Keratinocyte (primary cell): Measurements from ENCODE around the gene HMCN2. TPM values are rescaled to one million over a fixed set of nuclear protein-coding genes. Genes with fewer than 3 reads are reported as not detected.

Experiments
- DNase-seq: peaks from one replicate; pipeline ENCODE4 v3.0.0-alpha.2; 2011; ENCODE audit warnings: low read depth, missing footprints, low spot score
- FAIRE-seq: peaks from 2 replicates; lab custom pipeline; 2011; peaks lifted over from hg19 to GRCh38; lab: Jason Lieb, UNC
- H2AFZ ChIP-seq: 2 replicates; pipeline ENCODE4 v1.6.0; 2012; ENCODE audit warnings: low read length, control low read depth, inconsistent platforms; ENCODE audit not compliant: control insufficient read depth
- H3K27ac ChIP-seq: 2 replicates; pipeline ENCODE4 v1.5.1; 2011; ENCODE audit warnings: low read length; ENCODE audit not compliant: control insufficient read depth, insufficient read depth
- H3K27me3 ChIP-seq: 3 replicates; pipeline ENCODE4 v1.6.0; 2011; ENCODE audit warnings: low read length; ENCODE audit not compliant: control insufficient read depth, insufficient read depth; ENCODE audit errors: extremely low read depth
- H3K36me3 ChIP-seq, 2 experiments: 2 replicates in 1 of 2; 3 replicates in 1 of 2; pipeline ENCODE4 v1.5.1; 2011; ENCODE audit warnings: low read length in 2 of 2, mild to moderate bottlenecking in 1 of 2; ENCODE audit not compliant: control insufficient read depth in 2 of 2, insufficient read depth in 2 of 2; ENCODE audit errors: extremely low read depth in 1 of 2
- H3K4me1 ChIP-seq: 3 replicates; pipeline ENCODE4 v1.5.1; 2011; ENCODE audit warnings: low read length; ENCODE audit not compliant: control insufficient read depth, insufficient read depth; ENCODE audit errors: extremely low read depth
- H3K4me2 ChIP-seq: 3 replicates; pipeline ENCODE4 v1.6.0; 2011; ENCODE audit warnings: low read depth, low read length; ENCODE audit not compliant: control insufficient read depth, insufficient read depth; ENCODE audit errors: extremely low read depth
- H3K4me3 ChIP-seq, 3 experiments: fragments of 200-600 bp in 1 of 3; sonication (generic) in 1 of 3; 2 replicates in 2 of 3; 3 replicates in 1 of 3; pipeline ENCODE4 v1.5.1; 2011 to 2016; ENCODE audit warnings: low read length in 3 of 3, mild to moderate bottlenecking in 3 of 3, control low read depth in 2 of 3, inconsistent platforms in 1 of 3, low read depth in 1 of 3, mixed read lengths in 1 of 3, mixed run types in 1 of 3, moderate library complexity in 1 of 3; ENCODE audit not compliant: control insufficient read depth in 2 of 3, insufficient read depth in 2 of 3; ENCODE audit errors: extremely low read depth in 1 of 3
- H3K79me2 ChIP-seq: 2 replicates; pipeline ENCODE4 v1.6.0; 2012; ENCODE audit warnings: low read length; ENCODE audit not compliant: control insufficient read depth, insufficient read depth
- H3K9ac ChIP-seq: 3 replicates; pipeline ENCODE4 v1.6.0; 2011; ENCODE audit warnings: low read length; ENCODE audit not compliant: control insufficient read depth, insufficient read depth; ENCODE audit errors: extremely low read depth
- H3K9me1 ChIP-seq: 3 replicates; pipeline ENCODE4 v1.6.0; 2011; ENCODE audit warnings: low read length; ENCODE audit not compliant: control insufficient read depth, insufficient read depth; ENCODE audit errors: extremely low read depth
- H3K9me3 ChIP-seq: 2 replicates; pipeline ENCODE4 v1.5.1; 2012; ENCODE audit warnings: low read depth, low read length; ENCODE audit not compliant: control insufficient read depth
- H4K20me1 ChIP-seq: 3 replicates; pipeline ENCODE4 v1.6.0; 2011; ENCODE audit warnings: low read length; ENCODE audit not compliant: control insufficient read depth, insufficient read depth; ENCODE audit errors: extremely low read depth
- CTCF ChIP-seq, 3 experiments: IDR thresholded peaks in 1 of 3; conservative IDR thresholded peaks in 1 of 3; optimal IDR thresholded peaks in 1 of 3; 2 replicates in 2 of 3; 3 replicates in 1 of 3; pipeline versions ENCODE3 to v1.5.1; 2011; ENCODE audit warnings: low read length in 3 of 3, mild to moderate bottlenecking in 3 of 3, moderate library complexity in 2 of 3, control low read depth in 1 of 3, inconsistent platforms in 1 of 3; ENCODE audit not compliant: insufficient read depth in 2 of 3; ENCODE audit errors: extremely low read depth in 1 of 3
- EZH2 ChIP-seq: IDR thresholded peaks from one replicate; pipeline ENCODE4 v1.6.1; 2012; ENCODE audit warnings: inconsistent platforms, mild to moderate bottlenecking, low read length, moderate library complexity
- dilution Hi-C: fragments of 300-500 bp; cut with MboI; formaldehyde crosslinking; loops from one replicate; pipeline ENCODE4 v1.7.0; 2020; ENCODE audit warnings: low sequenced_read_pairs; ENCODE audit not compliant: extremely low pct_ligation_motif_present
- polyA plus RNA-seq, 5 experiments: library from polyadenylated mRNA; depleted of rRNA in 3 of 5; stranded (reverse) in 3 of 5; stranded (forward) in 1 of 5; unstranded in 1 of 5; fragments of >200 nt; gene quantifications; 1 replicate in 1 of 5; 2 replicates in 3 of 5; 3 replicates in 1 of 5; pipeline versions ENCODE4 v1.2.1 to v1.2.3, GENCODE V29; 2011 to 2012; ENCODE audit warnings: missing spikeins in 2 of 5, low read depth in 1 of 5, low replicate concordance in 1 of 5

Gene HMCN2
- polyA plus RNA-seq, 1 donor (not counting 4 experiments of a cell fraction or from before 2014, with no cell fraction given) = not detected

- H3K9ac ChIP-seq = no peak overlapping the region
- H3K27ac ChIP-seq = no peak overlapping the region
- peaks cover 30% of the 10 kb centered on the region for H3K27me3 ChIP-seq
- no peaks in the 10 kb centered on the region for H3K79me2 ChIP-seq
- FAIRE-seq (no peak), DNase-seq (no peak)
- no peak overlapping the region for H2AFZ ChIP-seq
- H3K4me1 ChIP-seq = peaks cover 5% of the 10 kb centered on the region
- H3K4me2 ChIP-seq = no peak overlapping the region
- no peaks in the 10 kb centered on the region for H4K20me1 ChIP-seq
- TF ChIP-seq EZH2 = no peak
- H3K4me3 ChIP-seq = no peak overlapping the region
- H3K9me1 ChIP-seq = no peaks in the 10 kb centered on the region
- dilution Hi-C loops = no loop called here
- H3K36me3 ChIP-seq = no peaks in the 10 kb centered on the region
- no peaks in the 10 kb centered on the region for H3K9me3 ChIP-seq
These were observed 69.4 kb downstream of the HMCN2 start for GRCh38 chr9:130334915-130335314.

GRCh38 chr9:130336027-130336610, 70.6 kb downstream of the HMCN2 start:
- FAIRE-seq (no peak), DNase-seq (no peak)
- Histone ChIP-seq H4K20me1 (no peaks in the 10 kb centered on the region), H3K9me1 (no peaks in the 10 kb centered on the region), H2AFZ (no peak overlapping the region), H3K4me2 (no peak overlapping the region), H3K79me2 (no peaks in the 10 kb centered on the region), H3K9me3 (no peaks in the 10 kb centered on the region), H3K4me1 (no peaks in the 10 kb centered on the region), H3K36me3 (no peaks in the 10 kb centered on the region), H3K4me3 (no peak overlapping the region), H3K27me3 (peaks cover 18% of the 10 kb centered on the region), H3K27ac (no peak overlapping the region), H3K9ac (no peak overlapping the region)
- dilution Hi-C loops = no loop called here
- TF ChIP-seq EZH2 = no peak
- TF ChIP-seq CTCF (optimal IDR thresholded peaks at IDR 0.05 in 1 of 3, IDR thresholded peaks at IDR 0.05 in 1 of 3, conservative IDR thresholded peaks at IDR 0.05 in 1 of 3; ENCODE audit: extremely low read depth in 1 of 3, insufficient read depth in 2 of 3, low read length in 3 of 3) = no peak

GRCh38 chr9:130336885-130337284, 71.3 kb downstream of the HMCN2 start:
- peaks cover 12% of the 10 kb centered on the region for H3K27me3 ChIP-seq
- H3K4me3 ChIP-seq = no peak overlapping the region
- no peaks in the 10 kb centered on the region for H3K79me2 ChIP-seq
- no peak for TF ChIP-seq EZH2
- TF ChIP-seq CTCF (optimal IDR thresholded peaks at IDR 0.05 in 1 of 3, IDR thresholded peaks at IDR 0.05 in 1 of 3, conservative IDR thresholded peaks at IDR 0.05 in 1 of 3; ENCODE audit: extremely low read depth in 1 of 3, insufficient read depth in 2 of 3, low read length in 3 of 3) = no peak
- no peaks in the 10 kb centered on the region for H3K9me1 ChIP-seq
- no peak overlapping the region for H3K27ac ChIP-seq
- H3K36me3 ChIP-seq = no peaks in the 10 kb centered on the region
- no peak overlapping the region for H3K4me2 ChIP-seq
- no peak overlapping the region for H3K9ac ChIP-seq
- no peaks in the 10 kb centered on the region for H4K20me1 ChIP-seq
- DNase-seq (no peak), FAIRE-seq (no peak)
- dilution Hi-C loops = no loop called here
- H2AFZ ChIP-seq = no peak overlapping the region
- H3K4me1 ChIP-seq = no peaks in the 10 kb centered on the region
- no peaks in the 10 kb centered on the region for H3K9me3 ChIP-seq
